NCI-H2107 treated with DMSO at 0.1 percent for 48 hours (cell line): ENCODE results near the gene PSMB7.

Experiments used
- DNase-seq: peaks from one replicate; lab custom pipeline; 2025; ENCODE audit not compliant: unreplicated experiment; lab: John Stamatoyannopoulos, UW

Gene PSMB7

GRCh38 chr9:124358631-124359030 lies 56.6 kb downstream of the PSMB7 start:
- no peak for DNase-seq

GRCh38 chr9:124357721-124358361 lies 57.4 kb downstream of the PSMB7 start:
- DNase-seq: no peak

- DNase-seq: no peak
Measured at GRCh38 chr9:124356745-124357390, 58.4 kb downstream of the PSMB7 start.

- no peak for DNase-seq
Measured at GRCh38 chr9:124355941-124356744, 59.1 kb downstream of the PSMB7 start.

GRCh38 chr9:124355039-124355940 lies 60.0 kb downstream of the PSMB7 start:
- DNase-seq: no peak

GRCh38 chr9:124354346-124355038 lies 60.8 kb downstream of the PSMB7 start:
- DNase-seq: no peak

GRCh38 chr9:124353811-124354274 lies 61.4 kb downstream of the PSMB7 start:
- DNase-seq: no peak

- no peak for DNase-seq
Measured at GRCh38 chr9:124353166-124353768, 62.0 kb downstream of the PSMB7 start.

- DNase-seq: no peak
Measured at GRCh38 chr9:124352616-124353015, 62.6 kb downstream of the PSMB7 start.

GRCh38 chr9:124351672-124352468 lies 63.4 kb downstream of the PSMB7 start:
- DNase-seq: no peak

GRCh38 chr9:124350494-124351263 lies 64.6 kb downstream of the PSMB7 start:
- DNase-seq: no peak

- DNase-seq: no peak
Measured at GRCh38 chr9:124349675-124350493, 65.4 kb downstream of the PSMB7 start.

GRCh38 chr9:124349267-124349666 lies 66.0 kb downstream of the PSMB7 start:
- DNase-seq: no peak

GRCh38 chr9:124348831-124349230 lies 66.4 kb downstream of the PSMB7 start:
- DNase-seq: no peak

- DNase-seq: no peak
Measured at GRCh38 chr9:124348363-124348762, 66.9 kb downstream of the PSMB7 start.

GRCh38 chr9:124347968-124348358 lies 67.3 kb downstream of the PSMB7 start:
- no peak for DNase-seq

- no peak for DNase-seq
Measured at GRCh38 chr9:124347206-124347967, 67.9 kb downstream of the PSMB7 start.
